ENCODE measurements around the gene PTDSS2. TPM values are rescaled to one million over a fixed set of nuclear protein-coding genes. Genes with fewer than 3 reads are reported as not detected.
A peak's percentile ranks its signal among the peaks of the same experiment; 100 is the strongest.

Gene PTDSS2
- total and polyA plus RNA-seq, 2 of the 13 experiments (the other 11 are each of a cell fraction or from before 2014, with no cell fraction given): 21.7 to 26.4 TPM

DNA sequence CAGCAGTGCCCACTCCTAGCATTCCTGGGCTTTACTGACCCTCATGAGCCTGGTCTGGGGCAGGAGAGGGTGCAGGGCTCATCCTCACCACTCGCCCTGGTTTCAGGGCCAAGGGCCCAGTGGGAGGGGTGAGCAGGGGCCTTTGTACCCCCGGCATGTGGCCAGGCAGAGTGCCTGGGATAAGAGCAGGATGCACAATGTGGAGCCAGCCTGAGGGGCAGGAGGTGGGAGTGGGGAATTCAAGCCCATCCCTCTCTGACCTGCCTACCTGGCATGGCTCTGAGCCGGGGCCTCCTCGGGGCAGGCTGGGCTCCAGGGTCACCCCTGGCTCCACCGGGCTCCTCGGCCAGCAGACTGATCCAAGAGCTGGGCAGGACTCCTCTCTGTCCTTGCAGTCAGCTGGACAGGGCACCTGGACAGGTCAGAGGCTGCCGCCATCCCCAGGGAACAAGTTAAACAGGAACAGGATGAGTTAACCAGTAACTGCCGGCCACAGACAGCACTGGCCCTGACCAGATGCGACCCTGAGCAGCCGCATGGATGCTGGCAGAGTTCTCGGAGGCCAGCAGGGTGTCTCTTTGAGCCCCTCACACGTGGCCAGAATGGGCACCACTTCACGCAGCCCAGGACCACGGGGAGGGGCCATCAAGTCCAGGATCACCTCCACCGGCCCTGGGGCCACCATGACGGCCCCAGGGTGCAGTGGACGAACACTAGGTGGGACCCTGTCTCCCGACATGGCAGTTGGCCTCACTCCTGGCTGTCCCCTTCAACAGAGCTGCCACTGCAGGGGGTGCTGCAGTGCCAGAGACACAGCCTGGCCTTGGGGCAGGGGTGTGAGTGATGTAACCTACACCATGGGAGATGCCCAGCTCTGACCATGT, 40.2 kb upstream of the PTDSS2 start (continued):
- TF ChIP-seq, protein P1, sequence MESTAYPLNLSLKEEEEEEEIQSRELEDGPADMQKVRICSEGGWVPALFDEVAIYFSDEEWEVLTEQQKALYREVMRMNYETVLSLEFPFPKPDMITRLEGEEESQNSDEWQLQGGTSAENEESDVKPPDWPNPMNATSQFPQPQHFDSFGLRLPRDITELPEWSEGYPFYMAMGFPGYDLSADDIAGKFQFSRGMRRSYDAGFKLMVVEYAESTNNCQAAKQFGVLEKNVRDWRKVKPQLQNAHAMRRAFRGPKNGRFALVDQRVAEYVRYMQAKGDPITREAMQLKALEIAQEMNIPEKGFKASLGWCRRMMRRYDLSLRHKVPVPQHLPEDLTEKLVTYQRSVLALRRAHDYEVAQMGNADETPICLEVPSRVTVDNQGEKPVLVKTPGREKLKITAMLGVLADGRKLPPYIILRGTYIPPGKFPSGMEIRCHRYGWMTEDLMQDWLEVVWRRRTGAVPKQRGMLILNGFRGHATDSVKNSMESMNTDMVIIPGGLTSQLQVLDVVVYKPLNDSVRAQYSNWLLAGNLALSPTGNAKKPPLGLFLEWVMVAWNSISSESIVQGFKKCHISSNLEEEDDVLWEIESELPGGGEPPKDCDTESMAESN (CRISPR knock-in tag; conservative IDR thresholded peaks at IDR 0.05): no peak
- TF ChIP-seq ZNF224 (CRISPR knock-in tag; IDR thresholded peaks at IDR 0.05) (no peak), ZNF850 (CRISPR knock-in tag; conservative IDR thresholded peaks at IDR 0.05) (no peak), RCOR2 (CRISPR knock-in tag; IDR thresholded peaks at IDR 0.05) (no peak; the same call in 1 of the 2 replicates), SKI (IDR thresholded peaks at IDR 0.05; ENCODE audit: partially characterized antibody) (peak; percentile 78), HDAC6 (IDR thresholded peaks at IDR 0.05; ENCODE audit: low read depth, low read length) (no peak), CBX5 (CRISPR knock-in tag; IDR thresholded peaks at IDR 0.05; ENCODE audit: borderline replicate concordance) (no peak), SOX13 (IDR thresholded peaks at IDR 0.05) (no peak), SOX13 (CRISPR knock-in tag; conservative IDR thresholded peaks at IDR 0.05 in 1 of 2, IDR thresholded peaks at IDR 0.05 in 1 of 2) (no peak; a peak in 1 of 4 replicates), ZNF460 (CRISPR knock-in tag; IDR thresholded peaks at IDR 0.05; ENCODE audit: borderline replicate concordance) (no peak), FOXK1 (CRISPR knock-in tag; IDR thresholded peaks at IDR 0.05; ENCODE audit: borderline replicate concordance, low read depth) (no peak), GABPA (IDR thresholded peaks at IDR 0.05; ENCODE audit: low read depth, low read length) (no peak), GABPA (CRISPR knock-in tag; IDR thresholded peaks at IDR 0.05; ENCODE audit: low read depth) (no peak; the same call in 1 of the 2 replicates), MED1 (CRISPR knock-in tag; IDR thresholded peaks at IDR 0.05) (peak; percentile 77; the same call in 1 of the 2 replicates), ZFYVE20 (CRISPR knock-in tag; IDR thresholded peaks at IDR 0.05; ENCODE audit: borderline replicate concordance, low read depth) (no peak), KLF13 (CRISPR knock-in tag; IDR thresholded peaks at IDR 0.05) (no peak), ZFP36L2 (CRISPR knock-in tag; IDR thresholded peaks at IDR 0.05) (no peak), XBP1 (CRISPR knock-in tag; IDR thresholded peaks at IDR 0.05) (no peak), FOXA1 (IDR thresholded peaks at IDR 0.05) (no peak), FOXA1 (CRISPR knock-in tag; IDR thresholded peaks at IDR 0.05) (no peak), U2AF1 (optimal IDR thresholded peaks at IDR 0.05; ENCODE audit: low read depth, low read length) (no peak), JDP2 (CRISPR knock-in tag; IDR thresholded peaks at IDR 0.05; ENCODE audit: borderline replicate concordance) (no peak), ZNF510 (CRISPR knock-in tag; IDR thresholded peaks at IDR 0.05; ENCODE audit: low read depth) (no peak), ZNF451 (CRISPR knock-in tag; IDR thresholded peaks at IDR 0.05) (no peak), JUNB (CRISPR knock-in tag; IDR thresholded peaks at IDR 0.05; ENCODE audit: borderline replicate concordance) (no peak)
- TF ChIP-seq, protein P2, sequence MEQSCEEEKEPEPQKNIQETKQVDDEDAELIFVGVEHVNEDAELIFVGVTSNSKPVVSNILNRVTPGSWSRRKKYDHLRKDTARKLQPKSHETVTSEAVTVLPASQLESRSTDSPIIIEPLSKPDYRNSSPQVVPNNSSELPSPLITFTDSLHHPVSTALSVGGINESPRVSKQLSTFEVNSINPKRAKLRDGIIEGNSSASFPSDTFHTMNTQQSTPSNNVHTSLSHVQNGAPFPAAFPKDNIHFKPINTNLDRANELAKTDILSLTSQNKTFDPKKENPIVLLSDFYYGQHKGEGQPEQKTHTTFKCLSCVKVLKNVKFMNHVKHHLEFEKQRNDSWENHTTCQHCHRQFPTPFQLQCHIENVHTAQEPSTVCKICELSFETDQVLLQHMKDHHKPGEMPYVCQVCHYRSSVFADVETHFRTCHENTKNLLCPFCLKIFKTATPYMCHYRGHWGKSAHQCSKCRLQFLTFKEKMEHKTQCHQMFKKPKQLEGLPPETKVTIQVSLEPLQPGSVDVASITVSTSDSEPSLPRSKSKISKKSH (CRISPR knock-in tag; IDR thresholded peaks at IDR 0.05; ENCODE audit: borderline replicate concordance): no peak; the same call in 1 of the 2 replicates
- TF ChIP-seq, protein P3, sequence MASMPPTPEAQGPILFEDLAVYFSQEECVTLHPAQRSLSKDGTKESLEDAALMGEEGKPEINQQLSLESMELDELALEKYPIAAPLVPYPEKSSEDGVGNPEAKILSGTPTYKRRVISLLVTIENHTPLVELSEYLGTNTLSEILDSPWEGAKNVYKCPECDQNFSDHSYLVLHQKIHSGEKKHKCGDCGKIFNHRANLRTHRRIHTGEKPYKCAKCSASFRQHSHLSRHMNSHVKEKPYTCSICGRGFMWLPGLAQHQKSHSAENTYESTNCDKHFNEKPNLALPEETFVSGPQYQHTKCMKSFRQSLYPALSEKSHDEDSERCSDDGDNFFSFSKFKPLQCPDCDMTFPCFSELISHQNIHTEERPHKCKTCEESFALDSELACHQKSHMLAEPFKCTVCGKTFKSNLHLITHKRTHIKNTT (CRISPR knock-in tag; IDR thresholded peaks at IDR 0.05): no peak
